ENCODE measurements around the gene SF3A2.
A peak's percentile ranks its signal among the peaks of the same experiment; 100 is the strongest.

SF3A2 gene

GRCh38 chr19:2219726-2220125, 16.9 kb upstream of the SF3A2 start:
- TF ChIP-seq CSRNP3 (CRISPR knock-in tag; IDR thresholded peaks at IDR 0.05) (no peak), SNAI2 (CRISPR knock-in tag; IDR thresholded peaks at IDR 0.05) (no peak), BACH2 (CRISPR knock-in tag; IDR thresholded peaks at IDR 0.05; ENCODE audit: borderline replicate concordance) (no peak), TCF4 (CRISPR knock-in tag; IDR thresholded peaks at IDR 0.05; ENCODE audit: borderline replicate concordance) (no peak), ZFP3 (CRISPR knock-in tag; IDR thresholded peaks at IDR 0.05) (no peak), ISL1 (CRISPR knock-in tag; IDR thresholded peaks at IDR 0.05) (no peak)
- ATAC-seq = no peak

DNA sequence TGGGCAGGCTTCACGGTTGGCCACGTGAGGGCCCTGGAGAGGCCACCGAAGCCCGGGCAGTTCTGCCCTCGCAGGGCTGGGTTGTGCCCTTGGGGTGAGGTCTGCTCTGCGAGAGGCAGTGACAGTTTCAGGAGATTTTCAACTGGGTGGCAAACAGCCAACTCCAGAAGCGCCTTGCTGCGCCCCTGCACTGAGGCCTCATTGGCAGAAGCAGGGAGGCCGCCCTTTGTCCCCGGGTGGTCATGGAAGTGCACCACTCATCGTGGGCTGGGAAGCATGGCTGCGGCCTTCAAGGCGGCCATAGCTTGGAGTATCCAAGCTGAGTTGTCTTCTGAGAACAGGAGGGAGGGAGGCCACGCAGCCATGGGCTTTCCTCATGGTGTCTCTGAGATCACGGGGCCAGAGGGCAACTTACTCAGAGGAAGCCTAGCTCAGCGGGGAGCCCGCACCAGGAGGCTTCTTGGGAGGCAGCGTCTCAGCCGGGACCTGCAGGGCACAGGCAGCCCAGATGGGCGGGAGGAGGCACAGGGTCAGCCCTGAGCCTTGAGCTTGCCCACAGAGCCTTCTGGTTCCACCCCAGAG, 15.3 kb upstream of the SF3A2 start:
- peak; percentile 13; the same call in 1 of the 3 replicates for ATAC-seq
- TF ChIP-seq ZNF565 (CRISPR knock-in tag; conservative IDR thresholded peaks at IDR 0.05; ENCODE audit: low read depth) = no peak
- no peak for TF ChIP-seq ZC3H10 (CRISPR knock-in tag; IDR thresholded peaks at IDR 0.05)
- no peak for TF ChIP-seq RARB (CRISPR knock-in tag; IDR thresholded peaks at IDR 0.05)
- TF ChIP-seq ZNF8 (CRISPR knock-in tag; IDR thresholded peaks at IDR 0.05) = no peak
- no peak for TF ChIP-seq CSRNP3 (CRISPR knock-in tag; IDR thresholded peaks at IDR 0.05)
- TF ChIP-seq, protein P1, sequence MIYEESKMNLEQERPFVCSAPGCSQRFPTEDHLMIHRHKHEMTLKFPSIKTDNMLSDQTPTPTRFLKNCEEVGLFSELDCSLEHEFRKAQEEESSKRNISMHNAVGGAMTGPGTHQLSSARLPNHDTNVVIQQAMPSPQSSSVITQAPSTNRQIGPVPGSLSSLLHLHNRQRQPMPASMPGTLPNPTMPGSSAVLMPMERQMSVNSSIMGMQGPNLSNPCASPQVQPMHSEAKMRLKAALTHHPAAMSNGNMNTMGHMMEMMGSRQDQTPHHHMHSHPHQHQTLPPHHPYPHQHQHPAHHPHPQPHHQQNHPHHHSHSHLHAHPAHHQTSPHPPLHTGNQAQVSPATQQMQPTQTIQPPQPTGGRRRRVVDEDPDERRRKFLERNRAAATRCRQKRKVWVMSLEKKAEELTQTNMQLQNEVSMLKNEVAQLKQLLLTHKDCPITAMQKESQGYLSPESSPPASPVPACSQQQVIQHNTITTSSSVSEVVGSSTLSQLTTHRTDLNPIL (CRISPR knock-in tag; IDR thresholded peaks at IDR 0.05; ENCODE audit: low read depth) = no peak

DNA sequence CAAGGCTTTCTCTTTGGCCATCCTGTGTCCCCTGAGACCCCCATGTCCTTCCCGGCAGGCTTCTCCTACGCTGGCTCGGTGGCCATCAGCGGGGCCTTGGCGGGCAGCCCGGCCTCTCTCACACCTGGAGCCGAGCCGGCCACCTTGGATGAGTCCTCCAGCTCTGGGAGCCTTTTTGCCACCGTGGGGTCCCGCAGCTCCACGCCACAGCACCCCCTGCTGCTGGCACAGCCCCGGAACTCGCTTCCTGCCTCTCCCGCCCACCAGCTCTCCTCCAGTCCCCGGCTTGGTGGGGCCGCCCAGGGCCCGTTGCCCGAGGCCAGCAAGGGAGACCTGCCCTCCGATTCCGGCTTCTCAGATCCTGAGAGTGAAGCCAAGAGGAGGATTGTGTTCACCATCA, 14.7 kb upstream of the SF3A2 start:
- peak; percentile 17; the same call in 1 of the 3 replicates for ATAC-seq
- TF ChIP-seq ZFP30 (CRISPR knock-in tag; IDR thresholded peaks at IDR 0.05) (no peak), ZFP3 (CRISPR knock-in tag; IDR thresholded peaks at IDR 0.05) (no peak), PATZ1 (CRISPR knock-in tag; IDR thresholded peaks at IDR 0.05; ENCODE audit: borderline replicate concordance) (no peak), ZNF8 (CRISPR knock-in tag; IDR thresholded peaks at IDR 0.05) (no peak), TOX (CRISPR knock-in tag; IDR thresholded peaks at IDR 0.05; ENCODE audit: borderline replicate concordance) (no peak), BACH2 (CRISPR knock-in tag; IDR thresholded peaks at IDR 0.05; ENCODE audit: borderline replicate concordance) (no peak), ZC3H10 (CRISPR knock-in tag; IDR thresholded peaks at IDR 0.05) (no peak)

GRCh38 chr19:2223391-2223790, 13.2 kb upstream of the SF3A2 start:
- ATAC-seq = no peak

GRCh38 chr19:2223959-2224358, 12.7 kb upstream of the SF3A2 start:
- ATAC-seq = no peak
- TF ChIP-seq ARNTL (CRISPR knock-in tag; IDR thresholded peaks at IDR 0.05; ENCODE audit: borderline replicate concordance, low read depth) (no peak), SNAI2 (CRISPR knock-in tag; IDR thresholded peaks at IDR 0.05) (no peak), PPARA (CRISPR knock-in tag; IDR thresholded peaks at IDR 0.05; ENCODE audit: borderline replicate concordance) (no peak), ZNF8 (CRISPR knock-in tag; IDR thresholded peaks at IDR 0.05) (no peak), POU6F1 (CRISPR knock-in tag; IDR thresholded peaks at IDR 0.05; ENCODE audit: borderline replicate concordance, low read depth) (no peak), GLIS3 (CRISPR knock-in tag; IDR thresholded peaks at IDR 0.05) (no peak)
- TF ChIP-seq, protein P2, sequence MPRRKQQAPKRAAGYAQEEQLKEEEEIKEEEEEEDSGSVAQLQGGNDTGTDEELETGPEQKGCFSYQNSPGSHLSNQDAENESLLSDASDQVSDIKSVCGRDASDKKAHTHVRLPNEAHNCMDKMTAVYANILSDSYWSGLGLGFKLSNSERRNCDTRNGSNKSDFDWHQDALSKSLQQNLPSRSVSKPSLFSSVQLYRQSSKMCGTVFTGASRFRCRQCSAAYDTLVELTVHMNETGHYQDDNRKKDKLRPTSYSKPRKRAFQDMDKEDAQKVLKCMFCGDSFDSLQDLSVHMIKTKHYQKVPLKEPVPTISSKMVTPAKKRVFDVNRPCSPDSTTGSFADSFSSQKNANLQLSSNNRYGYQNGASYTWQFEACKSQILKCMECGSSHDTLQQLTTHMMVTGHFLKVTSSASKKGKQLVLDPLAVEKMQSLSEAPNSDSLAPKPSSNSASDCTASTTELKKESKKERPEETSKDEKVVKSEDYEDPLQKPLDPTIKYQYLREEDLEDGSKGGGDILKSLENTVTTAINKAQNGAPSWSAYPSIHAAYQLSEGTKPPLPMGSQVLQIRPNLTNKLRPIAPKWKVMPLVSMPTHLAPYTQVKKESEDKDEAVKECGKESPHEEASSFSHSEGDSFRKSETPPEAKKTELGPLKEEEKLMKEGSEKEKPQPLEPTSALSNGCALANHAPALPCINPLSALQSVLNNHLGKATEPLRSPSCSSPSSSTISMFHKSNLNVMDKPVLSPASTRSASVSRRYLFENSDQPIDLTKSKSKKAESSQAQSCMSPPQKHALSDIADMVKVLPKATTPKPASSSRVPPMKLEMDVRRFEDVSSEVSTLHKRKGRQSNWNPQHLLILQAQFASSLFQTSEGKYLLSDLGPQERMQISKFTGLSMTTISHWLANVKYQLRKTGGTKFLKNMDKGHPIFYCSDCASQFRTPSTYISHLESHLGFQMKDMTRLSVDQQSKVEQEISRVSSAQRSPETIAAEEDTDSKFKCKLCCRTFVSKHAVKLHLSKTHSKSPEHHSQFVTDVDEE (CRISPR knock-in tag; IDR thresholded peaks at IDR 0.05) = no peak
- TF ChIP-seq, protein P1 (CRISPR knock-in tag; IDR thresholded peaks at IDR 0.05; ENCODE audit: low read depth) = no peak

More at GRCh38 chr19:2223391-2223790, 13.2 kb upstream of the SF3A2 start:
- TF ChIP-seq CSDC2 (CRISPR knock-in tag; IDR thresholded peaks at IDR 0.05) (no peak), TOX (CRISPR knock-in tag; IDR thresholded peaks at IDR 0.05; ENCODE audit: borderline replicate concordance) (no peak), PPARA (CRISPR knock-in tag; IDR thresholded peaks at IDR 0.05; ENCODE audit: borderline replicate concordance) (no peak), ZNF8 (CRISPR knock-in tag; IDR thresholded peaks at IDR 0.05) (no peak)
